ENCODE measurements around the gene AMPD3.

AMPD3 gene

GRCh38 chr11:10478066-10478465, 23.0 kb downstream of the AMPD3 start:
- no peak for TF ChIP-seq CTCF (conservative IDR thresholded peaks at IDR 0.05; ENCODE audit: low read length)
- no peak for DNase-seq (ENCODE audit: low read depth)
- no peak overlapping the region for H3K4me3 ChIP-seq (ENCODE audit: low read length)

GRCh38 chr11:10478574-10479550, 23.8 kb downstream of the AMPD3 start:
- no peak for TF ChIP-seq CTCF (conservative IDR thresholded peaks at IDR 0.05; ENCODE audit: low read length)
- DNase-seq (ENCODE audit: low read depth) = no peak
- no peak overlapping the region for H3K4me3 ChIP-seq (ENCODE audit: low read length)

GRCh38 chr11:10480026-10480425, 25.0 kb downstream of the AMPD3 start:
- TF ChIP-seq CTCF (conservative IDR thresholded peaks at IDR 0.05; ENCODE audit: low read length) = no peak

GRCh38 chr11:10480760-10481159, 25.7 kb downstream of the AMPD3 start:
- no peak overlapping the region for H3K4me3 ChIP-seq (ENCODE audit: low read length)
- no peak for DNase-seq (ENCODE audit: low read depth)
- TF ChIP-seq CTCF (conservative IDR thresholded peaks at IDR 0.05; ENCODE audit: low read length) = no peak

More at GRCh38 chr11:10480026-10480425, 25.0 kb downstream of the AMPD3 start:
- H3K4me3 ChIP-seq (ENCODE audit: low read length) = no peak overlapping the region
- no peak for DNase-seq (ENCODE audit: low read depth)

- no peak overlapping the region for H3K4me3 ChIP-seq (ENCODE audit: low read length)
- TF ChIP-seq CTCF (conservative IDR thresholded peaks at IDR 0.05; ENCODE audit: low read length) = no peak
- DNase-seq (ENCODE audit: low read depth) = no peak
Measured at GRCh38 chr11:10481560-10482349, 26.7 kb downstream of the AMPD3 start.

- no peak for DNase-seq (ENCODE audit: low read depth)
- TF ChIP-seq CTCF (conservative IDR thresholded peaks at IDR 0.05; ENCODE audit: low read length) = no peak
- no peak overlapping the region for H3K4me3 ChIP-seq (ENCODE audit: low read length)
Measured at GRCh38 chr11:10483174-10483573, 28.1 kb downstream of the AMPD3 start.
